Muscle layer of colon (tissue), 2 donors: ENCODE data around the gene CAB39L.

Experiments used
- H3K27ac ChIP-seq: one replicate; pipeline ENCODE4 v1.7.0; 2013; ENCODE audit warnings: low read depth, mild to moderate bottlenecking, low read length, moderate library complexity
- H3K27me3 ChIP-seq, 2 donors: one replicate each; pipeline ENCODE4 v1.7.0; 2013; ENCODE audit warnings: low read length in 2 of 2, mild to moderate bottlenecking in 2 of 2; ENCODE audit not compliant: insufficient read depth in 2 of 2, control insufficient read depth in 1 of 2
- H3K36me3 ChIP-seq: one replicate; pipeline ENCODE4 v1.7.0; 2013; ENCODE audit warnings: mild to moderate bottlenecking, low read length; ENCODE audit not compliant: insufficient read depth
- H3K4me1 ChIP-seq: one replicate; pipeline ENCODE4 v1.7.0; 2013; ENCODE audit warnings: mild to moderate bottlenecking, low read length; ENCODE audit not compliant: insufficient read depth
- H3K4me3 ChIP-seq, 2 donors: one replicate each; pipeline ENCODE4 v1.7.0; 2013; ENCODE audit warnings: low read length in 2 of 2, low read depth in 1 of 2, mild to moderate bottlenecking in 1 of 2, moderate library complexity in 1 of 2
- H3K9ac ChIP-seq: one replicate; pipeline ENCODE4 v1.7.0; 2013; ENCODE audit warnings: low read length
- H3K9me3 ChIP-seq: one replicate; pipeline ENCODE4 v1.7.0; 2013; ENCODE audit warnings: mild to moderate bottlenecking, low read length
- donor health status: abdominal sarcoma.
- donor health status: Adenocarcinoma of cecum.

The CAB39L gene

DNA sequence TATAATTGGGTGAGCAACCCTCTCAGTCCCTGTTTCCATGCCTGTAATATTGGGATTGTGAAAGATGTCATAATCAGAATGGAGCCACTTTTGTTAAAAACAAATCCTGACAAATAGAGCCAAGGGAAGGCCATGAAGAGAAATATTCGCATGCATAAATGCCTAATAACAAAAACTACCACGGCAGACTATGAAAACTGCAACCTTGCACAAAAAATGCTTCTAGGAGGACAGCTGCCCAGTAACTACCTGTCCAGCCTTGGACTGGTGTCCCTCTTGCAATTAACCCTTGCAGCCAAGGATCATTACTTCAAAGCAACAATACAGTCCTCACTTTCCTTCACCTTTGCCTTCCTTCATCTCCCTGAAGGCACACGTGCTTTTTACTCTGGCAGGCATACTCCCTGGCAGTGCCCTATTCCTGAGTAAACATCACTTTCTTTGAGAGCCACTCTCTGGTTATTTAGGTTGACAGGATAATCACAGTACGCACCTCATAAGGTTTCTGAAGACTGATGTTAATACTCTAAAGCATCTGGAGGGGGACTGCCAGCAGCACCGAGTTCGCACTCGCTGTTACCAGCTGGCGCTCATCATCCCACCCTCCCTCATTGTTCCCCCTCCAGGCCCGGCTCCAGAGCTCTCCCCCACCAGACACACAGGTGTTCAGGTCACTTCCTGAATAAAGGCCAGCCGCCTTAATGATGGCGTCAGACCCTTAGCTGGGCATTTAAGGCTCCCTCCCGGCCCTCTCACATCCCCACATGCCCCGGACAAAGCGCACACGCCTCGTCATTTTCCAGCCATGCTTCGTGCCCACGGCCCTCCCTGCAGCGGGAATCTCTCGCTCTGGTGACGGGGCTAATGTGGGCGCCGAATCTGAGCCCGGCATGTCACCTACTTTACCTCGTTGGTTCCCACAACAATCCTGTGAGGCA is 138.8 kb downstream of the CAB39L start:
- Histone ChIP-seq H3K27me3 (no peaks in the 10 kb centered on the region), H3K9me3 (no peaks in the 10 kb centered on the region), H3K4me1 (peaks cover 60% of the 10 kb centered on the region), H3K27ac (peak overlapping the region; percentile 19), H3K9ac (no peak overlapping the region), H3K4me3 (no peak overlapping the region), H3K36me3 (peaks cover 8% of the 10 kb centered on the region)

DNA sequence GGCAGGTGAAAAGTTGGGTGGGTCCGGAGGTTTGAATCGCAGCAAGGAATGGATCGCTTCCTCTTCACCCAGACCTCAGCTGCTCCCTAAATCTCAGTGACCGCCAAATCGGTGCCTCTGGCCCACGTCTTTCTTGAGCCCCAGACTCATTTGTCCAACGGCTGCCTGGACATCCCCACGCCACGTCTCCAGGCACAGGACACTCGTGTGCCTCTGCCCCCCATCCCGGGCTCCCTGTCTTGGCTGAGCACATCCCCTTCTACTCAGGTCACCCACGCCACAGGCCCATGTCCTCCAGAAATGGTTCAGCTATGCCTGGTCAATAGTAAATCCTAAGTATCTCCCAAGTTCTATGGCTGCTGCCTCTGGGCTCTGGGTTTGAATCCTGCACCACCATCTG is 139.5 kb downstream of the CAB39L start:
- no peak overlapping the region for H3K9ac ChIP-seq
- H3K27ac ChIP-seq, result peak overlapping the region; percentile 19
- H3K4me1 ChIP-seq, result peaks cover 56% of the 10 kb centered on the region
- H3K27me3 ChIP-seq, result no peaks in the 10 kb centered on the region
- H3K36me3 ChIP-seq, result peaks cover 6% of the 10 kb centered on the region
- no peaks in the 10 kb centered on the region for H3K9me3 ChIP-seq
- no peak overlapping the region for H3K4me3 ChIP-seq

DNA sequence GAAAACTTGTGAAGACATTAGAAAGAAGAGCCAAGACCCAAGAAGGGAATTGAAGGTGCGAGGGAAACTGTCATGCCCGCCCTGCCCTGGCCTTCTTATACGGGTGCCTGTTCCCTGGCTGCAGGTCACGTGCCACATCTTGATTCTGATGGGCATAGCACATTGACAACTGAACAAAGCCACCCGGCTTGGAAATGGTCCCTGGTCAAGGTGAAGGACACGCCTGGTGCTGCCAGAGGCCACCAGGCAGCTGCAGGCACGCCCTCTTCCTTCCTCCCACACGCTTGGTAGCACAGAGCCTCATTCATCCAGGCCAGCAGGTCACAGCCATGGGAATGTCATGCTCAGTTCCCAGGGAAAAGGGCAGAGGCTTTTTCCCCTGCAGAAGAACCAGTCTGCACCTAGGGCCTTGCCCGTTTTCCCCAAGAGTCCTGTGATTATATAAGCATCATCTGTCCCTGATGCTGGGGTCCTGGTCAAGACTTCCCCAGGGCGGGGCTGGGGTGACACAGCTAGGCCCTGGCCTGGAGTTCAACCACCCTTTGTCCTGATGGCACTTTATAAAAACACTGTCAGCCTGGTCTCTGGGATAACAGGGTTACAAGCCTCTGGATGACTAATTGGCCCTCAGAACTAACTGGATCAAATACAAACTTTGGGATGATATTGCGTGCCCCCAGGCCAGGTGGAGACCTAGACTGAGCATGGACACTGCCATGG is 140.2 kb downstream of the CAB39L start:
- Histone ChIP-seq H3K27ac (peak overlapping the region; percentile 14), H3K4me1 (peaks cover 49% of the 10 kb centered on the region), H3K27me3 (no peaks in the 10 kb centered on the region), H3K4me3 (no peak overlapping the region), H3K9me3 (no peaks in the 10 kb centered on the region), H3K36me3 (peaks cover 6% of the 10 kb centered on the region), H3K9ac (no peak overlapping the region)

DNA sequence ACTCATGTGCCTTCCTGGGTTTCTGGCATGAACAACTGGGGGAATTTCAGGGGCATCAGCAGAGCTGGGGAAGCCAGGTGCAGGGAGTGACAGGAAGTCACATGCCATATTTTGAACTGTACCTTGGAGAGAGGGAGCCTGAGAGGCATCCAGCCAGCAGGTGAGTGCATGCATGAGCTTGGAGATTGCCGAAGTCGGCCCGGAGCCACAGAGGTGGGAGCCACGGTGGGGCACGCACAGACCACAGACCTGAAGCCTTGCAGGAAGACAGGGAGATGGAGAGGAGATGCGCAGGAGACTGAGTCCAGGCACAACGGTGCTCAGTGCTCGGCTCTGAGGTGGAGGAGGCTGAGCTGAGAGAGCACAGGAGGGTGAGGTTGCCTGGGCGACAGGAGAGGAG is 141.0 kb downstream of the CAB39L start:
- no peaks in the 10 kb centered on the region for H3K27me3 ChIP-seq
- no peak overlapping the region for H3K9ac ChIP-seq
- peak overlapping the region; percentile 14 for H3K27ac ChIP-seq
- H3K9me3 ChIP-seq, result no peaks in the 10 kb centered on the region
- H3K4me1 ChIP-seq, result peaks cover 40% of the 10 kb centered on the region
- H3K36me3 ChIP-seq, result peaks cover 6% of the 10 kb centered on the region
- no peak overlapping the region for H3K4me3 ChIP-seq

DNA sequence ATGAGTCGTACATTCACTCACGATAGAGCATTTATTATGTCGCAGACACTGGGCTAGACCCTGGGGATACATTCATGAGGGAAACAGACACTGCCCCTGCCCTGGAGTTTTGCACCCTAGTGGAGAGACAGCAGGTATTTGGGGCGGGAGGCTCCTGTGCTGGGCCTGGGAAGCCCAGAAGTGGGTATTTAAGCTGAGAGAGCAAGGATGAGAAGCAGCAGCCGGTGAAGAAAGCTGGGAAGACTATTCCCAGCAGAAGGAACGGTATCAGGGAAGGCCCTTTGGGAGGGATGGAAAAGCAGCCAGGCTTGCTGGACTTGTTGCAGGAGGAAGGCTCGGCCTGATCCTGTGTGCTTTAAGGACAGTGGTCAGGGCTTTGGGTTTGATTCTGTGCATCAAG is 141.6 kb downstream of the CAB39L start:
- peaks cover 34% of the 10 kb centered on the region for H3K4me1 ChIP-seq
- no peak overlapping the region for H3K9ac ChIP-seq
- H3K4me3 ChIP-seq, result no peak overlapping the region
- H3K36me3 ChIP-seq, result peaks cover 6% of the 10 kb centered on the region
- H3K27me3 ChIP-seq, result no peaks in the 10 kb centered on the region
- H3K9me3 ChIP-seq, result no peaks in the 10 kb centered on the region
- peak overlapping the region; percentile 57 for H3K27ac ChIP-seq

DNA sequence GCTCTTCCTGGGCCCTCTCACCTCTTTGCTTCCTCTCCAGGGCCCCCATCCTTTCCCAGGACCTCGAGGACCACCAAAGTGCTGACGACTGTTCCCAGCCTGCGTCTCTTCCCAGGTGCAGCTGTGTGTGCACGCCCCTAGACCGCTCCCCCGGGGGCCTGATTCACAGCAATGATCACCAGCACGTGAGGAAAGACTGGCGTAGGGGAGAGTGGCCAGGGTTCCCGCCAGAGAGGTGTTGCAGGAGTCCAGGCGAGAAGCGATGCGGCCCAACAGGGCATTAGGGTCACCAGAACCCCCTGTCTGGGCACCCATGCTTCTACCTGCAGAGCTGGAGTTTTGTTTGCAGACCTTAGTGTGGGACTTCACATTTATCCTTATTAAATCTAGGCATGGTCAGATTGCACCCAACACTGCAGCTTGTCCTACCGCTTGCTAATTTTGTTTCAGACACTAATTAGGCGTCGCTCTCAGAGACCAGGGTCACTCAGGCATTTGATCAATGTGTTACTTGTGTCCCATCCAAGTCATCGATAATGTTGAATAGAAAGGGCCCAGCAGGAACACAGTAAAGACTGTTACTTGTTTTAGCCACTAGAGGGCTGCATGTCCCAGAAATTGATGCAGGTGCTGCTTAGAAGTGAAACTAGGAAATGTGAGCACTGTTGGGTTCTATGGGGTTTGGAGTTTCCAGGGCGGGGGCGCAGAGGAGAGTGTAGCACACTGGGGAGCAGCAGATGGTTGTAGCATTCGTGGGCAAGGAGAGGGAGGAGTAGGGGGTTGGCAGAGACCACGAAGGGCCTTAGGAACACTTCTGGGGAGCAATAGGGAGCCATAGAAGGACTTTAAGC is 142.9 kb downstream of the CAB39L start:
- peaks cover 26% of the 10 kb centered on the region for H3K4me1 ChIP-seq
- H3K9me3 ChIP-seq, result no peaks in the 10 kb centered on the region
- H3K36me3 ChIP-seq, result peaks cover 5% of the 10 kb centered on the region
- no peak overlapping the region for H3K9ac ChIP-seq
- H3K27me3 ChIP-seq, result no peaks in the 10 kb centered on the region
- H3K4me3 ChIP-seq, result peak overlapping the region in 1 of 2 donors; percentile 44
- H3K27ac ChIP-seq, result no peak overlapping the region

DNA sequence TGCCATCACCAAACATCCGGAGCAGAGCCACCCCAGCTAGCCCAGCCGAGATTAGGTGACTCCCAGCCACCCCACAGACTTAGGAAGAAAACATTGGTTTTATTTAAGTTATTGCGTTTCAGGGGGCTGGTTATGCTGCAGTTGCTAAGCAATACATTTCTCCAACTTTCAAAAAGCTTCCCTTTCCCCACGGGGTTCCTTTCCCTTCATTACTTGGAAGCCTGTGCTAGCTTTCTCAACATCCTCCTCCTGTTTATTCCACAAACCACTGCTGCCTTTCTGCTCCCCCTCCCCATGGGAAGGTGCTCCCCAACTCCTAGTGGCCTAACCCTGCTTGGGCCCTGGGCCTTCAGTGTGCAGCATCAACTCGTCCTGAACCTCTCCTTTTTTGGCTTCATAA is 143.6 kb downstream of the CAB39L start:
- peaks cover 21% of the 10 kb centered on the region for H3K4me1 ChIP-seq
- H3K27ac ChIP-seq, result no peak overlapping the region
- H3K36me3 ChIP-seq, result no peaks in the 10 kb centered on the region
- no peaks in the 10 kb centered on the region for H3K9me3 ChIP-seq
- no peak overlapping the region for H3K4me3 ChIP-seq
- no peaks in the 10 kb centered on the region for H3K27me3 ChIP-seq
- H3K9ac ChIP-seq, result no peak overlapping the region

DNA sequence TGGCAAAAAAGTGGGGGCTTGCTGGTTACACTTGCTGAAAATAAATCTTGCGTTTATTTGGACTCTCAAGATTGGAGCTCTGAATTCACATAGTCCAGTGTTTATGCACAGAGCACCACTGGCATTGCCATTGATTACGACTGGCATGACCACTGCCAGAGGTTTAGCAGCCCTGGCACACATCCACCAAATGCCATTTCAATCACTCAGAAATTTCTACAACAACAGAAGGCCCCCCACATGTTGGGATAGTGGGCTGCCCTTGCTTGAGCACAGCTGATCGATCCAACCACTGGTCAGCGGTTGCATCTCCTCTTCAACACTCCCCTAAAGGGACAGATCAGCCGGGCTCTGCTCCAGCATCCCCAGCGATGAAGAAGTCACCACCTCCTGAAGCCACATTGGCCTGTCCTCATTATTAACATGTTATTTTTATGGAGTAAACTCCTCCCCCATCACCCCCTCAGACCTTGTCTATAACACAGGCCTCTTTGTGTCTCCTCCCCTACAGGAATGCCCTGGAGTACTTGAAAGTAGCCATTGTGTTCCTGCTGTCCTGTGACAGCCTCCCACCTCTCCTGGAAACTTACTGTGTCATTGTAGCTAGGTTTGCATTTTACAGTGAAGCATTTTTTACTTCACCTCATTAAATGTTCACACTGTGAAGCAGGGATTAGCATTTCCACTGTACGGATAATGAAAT is 144.8 kb downstream of the CAB39L start:
- Histone ChIP-seq H3K4me1 (peaks cover 16% of the 10 kb centered on the region), H3K9me3 (no peaks in the 10 kb centered on the region), H3K27me3 (no peaks in the 10 kb centered on the region), H3K4me3 (no peak overlapping the region), H3K9ac (no peak overlapping the region), H3K27ac (no peak overlapping the region), H3K36me3 (no peaks in the 10 kb centered on the region)

DNA sequence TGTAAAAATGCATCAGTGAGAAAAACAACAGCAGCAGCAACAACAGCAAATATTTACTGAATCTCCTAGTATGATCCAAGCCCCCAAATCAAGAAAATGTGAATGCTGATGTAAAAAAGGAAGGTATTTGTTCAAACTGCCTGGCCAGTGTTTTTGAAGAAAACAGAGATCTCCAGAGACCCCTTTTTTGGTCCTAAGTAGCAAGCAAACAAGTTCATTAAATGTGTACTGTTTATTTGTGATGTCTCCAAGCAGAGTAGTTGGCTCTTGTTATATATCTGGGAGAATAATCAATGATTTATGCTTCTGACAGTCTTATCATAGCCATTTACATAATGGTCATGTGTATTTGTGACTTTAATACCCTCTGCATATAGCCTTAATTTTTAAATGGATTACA is 145.4 kb downstream of the CAB39L start:
- no peak overlapping the region for H3K4me3 ChIP-seq
- no peak overlapping the region for H3K9ac ChIP-seq
- peaks cover 16% of the 10 kb centered on the region for H3K4me1 ChIP-seq
- H3K27ac ChIP-seq, result no peak overlapping the region
- no peaks in the 10 kb centered on the region for H3K36me3 ChIP-seq
- H3K9me3 ChIP-seq, result no peaks in the 10 kb centered on the region
- H3K27me3 ChIP-seq, result no peaks in the 10 kb centered on the region

DNA sequence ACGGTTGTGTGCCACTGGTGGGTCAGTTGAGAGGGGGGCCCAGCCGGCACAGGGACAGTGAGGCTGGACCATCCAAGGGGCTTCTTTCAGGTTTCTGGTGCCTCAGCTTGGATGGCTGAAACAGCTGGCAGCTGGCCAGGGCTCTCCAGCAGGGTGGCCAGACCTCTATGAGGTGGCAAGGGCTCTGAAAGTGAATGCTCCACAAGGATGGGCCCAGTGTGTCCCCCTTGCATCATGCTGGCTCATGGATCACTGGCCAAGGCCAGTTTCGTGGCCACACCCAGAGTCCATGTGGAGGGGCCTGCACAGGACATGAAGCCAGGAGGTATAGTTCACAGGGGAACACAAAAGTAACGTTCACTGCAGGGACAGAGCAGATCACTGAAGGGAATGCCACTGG is 146.5 kb downstream of the CAB39L start:
- no peaks in the 10 kb centered on the region for H3K36me3 ChIP-seq
- H3K27ac ChIP-seq, result no peak overlapping the region
- H3K9me3 ChIP-seq, result no peaks in the 10 kb centered on the region
- peaks cover 26% of the 10 kb centered on the region for H3K4me1 ChIP-seq
- H3K27me3 ChIP-seq, result no peaks in the 10 kb centered on the region
- H3K9ac ChIP-seq, result no peak overlapping the region
- no peak overlapping the region for H3K4me3 ChIP-seq
